Activated naive CD8-positive, alpha-beta T cell treated with anti-CD3 and anti-CD28 coated beads, Interleukin-2, amount 10 ng/mL, durations not matched to agents 7 days and 5 days (primary cell): ENCODE measurements around the gene KNCN. TPM values are rescaled to one million over a fixed set of nuclear protein-coding genes. Genes with fewer than 3 reads are reported as not detected.
A peak's percentile ranks its signal among the peaks of the same experiment; 100 is the strongest.

Source experiments
- ATAC-seq: fragments of 150-1000 bp; cut with Tn5 transposase; one replicate; pipeline ENCODE4 v1.10.0; 2021; ENCODE audit warnings: low read depth, moderate library complexity
- POLR2A ChIA-PET: fragments of 350-600 bp; sonication (Branson Sonifier 250); formaldehyde crosslinking; loops from one replicate; lab custom pipeline; 2021; ENCODE audit warnings: antibody characterized with exemption; lab: Charles Lee
- DNase-seq: peaks from one replicate; pipeline ENCODE4 v3.0.0; 2021
- H3K27ac Mint-ChIP-seq: one replicate; pipeline ENCODE4 v1.8.0; 2022; ENCODE audit warnings: mild to moderate bottlenecking, mixed read lengths
- H3K27me3 Mint-ChIP-seq: one replicate; pipeline ENCODE4 v1.8.0; 2022; ENCODE audit warnings: mild to moderate bottlenecking, moderate library complexity, mixed read lengths
- H3K36me3 Mint-ChIP-seq: one replicate; pipeline ENCODE4 v1.8.0; 2021; ENCODE audit warnings: mild to moderate bottlenecking, mixed read lengths
- H3K4me1 Mint-ChIP-seq: one replicate; pipeline ENCODE4 v1.8.0; 2021; ENCODE audit warnings: mixed read lengths
- H3K4me3 Mint-ChIP-seq: one replicate; pipeline ENCODE4 v1.8.0; 2022; ENCODE audit warnings: mild to moderate bottlenecking, moderate library complexity, mixed read lengths
- H3K9me3 Mint-ChIP-seq: one replicate; pipeline ENCODE4 v1.8.0; 2021; ENCODE audit warnings: mixed read lengths
- total RNA-seq, 2 experiments: library from RNA; stranded (reverse); gene quantifications; one replicate each; pipeline ENCODE4 v1.2.3, GENCODE V29; 2021

The KNCN gene
- not detected for total RNA-seq

DNA sequence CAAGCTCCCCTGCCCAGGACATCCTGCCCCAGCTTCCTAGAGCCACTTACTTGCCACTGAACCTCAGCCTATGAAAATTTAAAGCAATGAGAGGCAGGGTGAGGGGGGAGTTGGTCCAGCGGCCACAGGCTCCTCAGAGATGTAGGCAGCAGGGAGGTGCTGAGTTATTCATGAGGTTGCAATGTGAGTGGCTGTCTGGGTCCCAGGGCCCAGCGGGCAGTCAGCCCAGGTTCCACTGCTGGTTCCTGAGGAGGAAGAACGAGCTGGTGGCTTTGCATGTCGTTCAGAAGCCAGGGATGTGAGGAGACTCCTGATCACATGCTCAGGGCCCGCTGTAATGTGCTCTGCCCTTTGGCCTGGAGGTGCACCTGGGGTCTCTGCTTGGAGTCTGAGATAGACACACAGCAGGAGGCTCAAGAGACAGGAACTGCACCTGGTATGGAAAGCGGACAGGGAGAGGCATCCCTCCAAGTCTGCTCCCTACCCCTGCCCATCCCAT lies at the start of gene KNCN:
KNCN (minus strand) TSS at position 51 of the 499 bp plus-strand sequence. CDS start 432 bp downstream, outside the sequence.
- POLR2A ChIA-PET: interaction anchor here (1.4 to 4.4 kb wide), 2 partner anchors 52 to 116 kb away, joined by 3 to 22 read pairs; partner anchors contain the start of gene MKNK1
- no peak for DNase-seq
- H3K36me3 Mint-ChIP-seq: no peaks in the 10 kb centered on the region
- no peaks in the 10 kb centered on the region for H3K9me3 Mint-ChIP-seq
- H3K4me1 Mint-ChIP-seq: peaks cover 14% of the 10 kb centered on the region
- H3K27me3 Mint-ChIP-seq: peaks cover 4% of the 10 kb centered on the region
- ATAC-seq: no peak
- H3K4me3 Mint-ChIP-seq: no peak within 1 kb of the TSS
- H3K27ac Mint-ChIP-seq: peak within 1 kb of the TSS; percentile 68

DNA sequence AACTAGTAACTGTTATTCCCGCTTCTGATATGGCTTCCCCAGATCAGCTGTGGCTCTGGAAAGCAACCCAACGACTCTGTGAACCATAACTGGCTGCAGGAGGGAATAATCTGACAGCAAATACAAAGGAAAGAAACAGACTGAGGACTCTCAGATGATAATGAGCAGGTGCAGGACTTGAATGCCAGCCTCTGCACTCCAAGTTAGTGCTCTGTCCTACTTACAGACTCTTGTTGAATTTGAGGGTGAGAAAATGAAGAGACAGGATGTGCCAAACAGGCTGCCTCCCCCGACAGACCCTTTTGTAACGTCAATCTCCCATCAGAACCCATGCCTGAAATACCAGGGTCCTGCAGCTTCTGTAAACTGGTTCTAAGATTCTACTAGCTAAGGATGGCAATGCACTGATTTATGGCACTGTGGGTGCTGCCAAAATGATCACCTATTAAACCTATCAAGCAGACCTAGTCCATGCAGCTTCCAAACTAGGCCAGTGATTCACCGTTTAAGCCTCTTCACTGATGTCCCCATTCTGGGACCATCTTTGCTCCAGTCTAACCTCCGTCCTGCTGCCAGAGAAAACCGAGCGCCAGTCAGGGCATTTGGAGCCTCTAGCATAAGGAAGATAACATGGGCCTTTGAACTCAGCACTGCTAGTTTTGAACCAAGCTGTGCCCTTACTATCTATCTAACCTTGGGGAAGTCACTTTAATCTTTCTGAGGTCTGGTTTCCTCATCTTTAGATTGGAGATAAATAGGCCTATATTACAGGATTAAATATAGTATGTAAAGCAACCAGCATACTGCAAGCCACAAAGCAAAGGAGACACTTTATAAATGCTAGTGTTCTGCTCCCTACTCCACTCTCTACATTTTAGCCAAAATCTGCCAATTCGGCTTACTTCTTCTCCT lies 47.9 kb upstream of the KNCN start:
- no peak for DNase-seq
- no peaks in the 10 kb centered on the region for H3K27me3 Mint-ChIP-seq
- no peak for ATAC-seq
- POLR2A ChIA-PET: interaction anchor here (0.8 to 1.5 kb wide), 2 partner anchors 17 to 50 kb away, joined by 3 to 6 read pairs; no protein-coding TSS in a partner anchor
- peaks cover 36% of the 10 kb centered on the region for H3K36me3 Mint-ChIP-seq
- no peaks in the 10 kb centered on the region for H3K9me3 Mint-ChIP-seq
- peaks cover 68% of the 10 kb centered on the region for H3K4me1 Mint-ChIP-seq
- H3K27ac Mint-ChIP-seq: peak overlapping the region; percentile 54
- H3K4me3 Mint-ChIP-seq: peak overlapping the region; percentile 37

DNA sequence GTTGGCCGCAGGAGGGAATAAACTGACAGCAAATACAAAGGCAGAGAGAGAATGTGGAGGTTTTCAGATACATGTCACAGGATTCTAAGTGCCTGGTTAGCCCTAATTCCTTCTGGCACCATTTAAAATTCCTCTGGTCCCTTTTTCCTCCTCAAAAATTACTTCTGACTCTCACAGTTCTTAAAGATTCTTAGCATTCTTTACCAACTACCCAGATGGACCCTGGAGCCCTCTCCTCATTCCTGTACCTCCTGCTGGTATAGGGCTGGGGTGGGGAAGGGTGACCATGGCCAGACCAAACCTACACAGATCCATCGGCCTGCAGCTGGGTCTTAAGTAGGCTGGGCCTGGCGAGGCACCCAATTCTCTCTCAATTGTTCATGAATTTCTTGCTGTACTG lies 45.4 kb upstream of the KNCN start:
- Mint-ChIP-seq H3K27me3 (no peaks in the 10 kb centered on the region), H3K36me3 (peaks cover 54% of the 10 kb centered on the region), H3K4me1 (peaks cover 67% of the 10 kb centered on the region), H3K4me3 (no peak overlapping the region), H3K27ac (no peak overlapping the region), H3K9me3 (no peaks in the 10 kb centered on the region)
- ATAC-seq (no peak), DNase-seq (no peak)
- POLR2A ChIA-PET: interaction anchor here (1.8 to 2.1 kb wide), 2 partner anchors 11 to 15 kb away, joined by 6 to 14 read pairs; no protein-coding TSS in a partner anchor

DNA sequence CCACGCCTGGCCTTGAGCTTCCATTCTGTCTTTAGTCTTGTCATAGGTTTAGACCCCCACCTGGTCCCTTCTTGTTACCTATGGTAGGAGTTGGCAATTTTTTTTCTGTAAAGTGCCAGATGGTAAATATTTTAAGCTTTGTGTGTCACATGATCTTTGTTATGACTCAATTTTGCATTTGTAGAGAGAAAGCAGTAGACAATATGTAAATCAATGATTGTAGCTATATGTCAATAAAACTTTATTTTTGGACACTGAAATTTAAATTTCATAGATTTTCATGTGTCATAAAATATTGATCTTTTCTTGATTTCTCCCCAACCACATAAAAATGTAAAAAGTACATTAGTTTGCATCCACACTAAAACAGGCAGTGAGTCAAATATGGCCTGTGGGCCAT lies 44.6 kb upstream of the KNCN start:
- Mint-ChIP-seq H3K9me3 (no peaks in the 10 kb centered on the region), H3K27ac (no peak overlapping the region)

GRCh38 chr1:46595127-46595526 lies 43.7 kb upstream of the KNCN start:
- peaks cover 2% of the 10 kb centered on the region for H3K9me3 Mint-ChIP-seq
- ATAC-seq (no peak), DNase-seq (no peak)
- H3K27ac Mint-ChIP-seq: peak overlapping the region; percentile 31
- H3K36me3 Mint-ChIP-seq: peaks cover 61% of the 10 kb centered on the region
- POLR2A ChIA-PET: interaction anchor here (1.8 to 2.4 kb wide), 3 partner anchors 9 to 13 kb away, joined by 6 to 14 read pairs (median 14); partner anchors contain the start of gene MKNK1
- peaks cover 61% of the 10 kb centered on the region for H3K4me1 Mint-ChIP-seq
- peak overlapping the region; percentile 53 for H3K4me3 Mint-ChIP-seq
- no peaks in the 10 kb centered on the region for H3K27me3 Mint-ChIP-seq

More for the DNA sequence above, 44.6 kb upstream of the KNCN start:
- DNase-seq: no peak
- ATAC-seq: no peak
- Mint-ChIP-seq H3K36me3 (peaks cover 55% of the 10 kb centered on the region), H3K27me3 (no peaks in the 10 kb centered on the region), H3K4me3 (no peak overlapping the region), H3K4me1 (peaks cover 65% of the 10 kb centered on the region)
- POLR2A ChIA-PET: interaction anchor here (1.8 to 2.4 kb wide), 3 partner anchors 8 to 14 kb away, joined by 6 to 14 read pairs (median 14); partner anchors contain the start of gene MKNK1

GRCh38 chr1:46594063-46594462 lies 42.6 kb upstream of the KNCN start:
- peaks cover 68% of the 10 kb centered on the region for H3K36me3 Mint-ChIP-seq
- H3K27me3 Mint-ChIP-seq: no peaks in the 10 kb centered on the region
- no peak for ATAC-seq
- peaks cover 7% of the 10 kb centered on the region for H3K9me3 Mint-ChIP-seq
- DNase-seq: no peak
- POLR2A ChIA-PET: interaction anchor here (2.4 kb wide), 1 partner anchor 10 kb away, joined by 14 read pairs; the partner anchor contains the start of gene MKNK1
- H3K4me3 Mint-ChIP-seq: peak overlapping the region; percentile 53
- peak overlapping the region; percentile 18 for H3K27ac Mint-ChIP-seq
- peaks cover 53% of the 10 kb centered on the region for H3K4me1 Mint-ChIP-seq

- peaks cover 44% of the 10 kb centered on the region for H3K4me1 Mint-ChIP-seq
- POLR2A ChIA-PET: no interaction called here
- ATAC-seq (no peak), DNase-seq (no peak)
- H3K36me3 Mint-ChIP-seq: peaks cover 67% of the 10 kb centered on the region
- H3K27ac Mint-ChIP-seq: no peak overlapping the region
- peaks cover 10% of the 10 kb centered on the region for H3K9me3 Mint-ChIP-seq
- no peak overlapping the region for H3K4me3 Mint-ChIP-seq
- H3K27me3 Mint-ChIP-seq: no peaks in the 10 kb centered on the region
These were observed 41.4 kb upstream of the KNCN start for GRCh38 chr1:46592823-46593222.

DNA sequence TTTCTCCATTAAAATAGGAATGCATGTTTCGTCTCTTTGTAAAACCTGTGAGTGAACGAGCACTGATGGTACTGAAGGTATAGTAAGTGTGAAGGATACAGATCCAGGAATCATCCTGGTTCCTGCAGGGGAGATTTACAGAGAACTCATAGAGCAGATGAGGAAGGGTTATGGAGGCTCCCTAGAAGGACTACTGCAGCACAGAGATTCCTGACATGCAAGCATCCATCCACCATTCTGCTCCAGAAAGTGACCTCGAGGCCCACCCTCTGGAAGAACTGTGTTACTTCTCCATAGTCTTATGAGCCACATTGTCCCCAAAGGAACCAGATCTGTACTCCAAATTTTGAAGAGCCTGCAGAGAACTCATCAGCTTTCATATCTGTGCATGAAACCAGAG lies 38.1 kb upstream of the KNCN start:
- Mint-ChIP-seq H3K36me3 (peaks cover 70% of the 10 kb centered on the region), H3K27ac (no peak overlapping the region)

DNA sequence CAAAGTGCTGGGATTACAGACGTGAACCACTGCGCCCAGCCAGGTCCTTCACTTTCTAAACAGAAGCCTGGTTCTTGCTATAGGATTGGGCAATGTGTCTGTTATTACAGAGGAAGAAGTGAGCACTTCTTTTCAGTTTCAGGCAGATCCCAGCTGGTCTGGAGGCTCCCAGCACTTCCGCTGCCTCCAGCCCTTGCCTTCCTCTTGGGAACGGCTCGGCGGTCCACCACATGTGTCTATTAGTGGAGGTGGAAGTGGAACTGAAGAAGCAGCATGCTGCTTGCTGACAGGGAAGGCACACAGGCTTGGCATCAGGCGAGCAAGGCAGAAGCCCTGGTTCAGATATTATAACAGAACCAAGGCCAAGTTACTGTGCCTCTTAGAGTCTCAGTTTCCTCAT lies 35.6 kb upstream of the KNCN start:
- DNase-seq (no peak), ATAC-seq (no peak)
- H3K27ac Mint-ChIP-seq: no peak overlapping the region
- H3K9me3 Mint-ChIP-seq: peaks cover 10% of the 10 kb centered on the region
- no peaks in the 10 kb centered on the region for H3K27me3 Mint-ChIP-seq
- peaks cover 29% of the 10 kb centered on the region for H3K4me1 Mint-ChIP-seq
- H3K4me3 Mint-ChIP-seq: no peak overlapping the region
- H3K36me3 Mint-ChIP-seq: peaks cover 71% of the 10 kb centered on the region
- POLR2A ChIA-PET: no interaction called here

More for the DNA sequence above, 38.1 kb upstream of the KNCN start:
- Mint-ChIP-seq H3K4me1 (peaks cover 23% of the 10 kb centered on the region), H3K4me3 (no peak overlapping the region), H3K9me3 (peaks cover 10% of the 10 kb centered on the region), H3K27me3 (no peaks in the 10 kb centered on the region)
- no peak for DNase-seq
- no peak for ATAC-seq
- POLR2A ChIA-PET: interaction anchor here (1.2 kb wide), 1 partner anchor 14 kb away, joined by 3 read pairs; the partner anchor contains the start of gene MKNK1

GRCh38 chr1:46585312-46585938 lies 34.0 kb upstream of the KNCN start:
- POLR2A ChIA-PET: interaction anchor here (1.4 to 6.0 kb wide), 2 partner anchors 11 to 19 kb away, joined by 6 to 70 read pairs; partner anchors contain the start of gene MKNK1
- peaks cover 33% of the 10 kb centered on the region for H3K4me1 Mint-ChIP-seq
- peaks cover 63% of the 10 kb centered on the region for H3K36me3 Mint-ChIP-seq
- H3K4me3 Mint-ChIP-seq: no peak overlapping the region
- H3K27me3 Mint-ChIP-seq: no peaks in the 10 kb centered on the region
- DNase-seq (no peak), ATAC-seq (no peak)
- peaks cover 10% of the 10 kb centered on the region for H3K9me3 Mint-ChIP-seq
- H3K27ac Mint-ChIP-seq: no peak overlapping the region

DNA sequence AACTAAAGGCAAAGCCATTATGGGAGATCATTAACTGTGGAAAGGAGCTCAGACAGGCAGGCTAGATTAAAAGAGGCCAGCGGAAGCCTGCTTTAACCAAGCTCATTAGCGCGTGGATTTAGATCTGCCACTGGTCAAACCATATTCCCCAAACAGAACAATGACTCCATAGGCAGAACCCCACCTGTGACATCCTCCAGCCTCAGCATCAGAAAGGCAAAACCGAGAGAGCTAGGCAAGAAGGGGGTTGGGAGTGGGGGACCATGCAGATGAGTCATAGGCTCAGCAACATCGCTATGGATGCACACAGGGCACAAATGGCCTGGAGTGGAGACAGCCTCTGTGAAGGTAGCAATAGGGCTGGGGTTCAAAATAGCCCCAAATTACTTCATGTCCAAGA lies 32.0 kb upstream of the KNCN start:
- Mint-ChIP-seq H3K9me3 (no peaks in the 10 kb centered on the region), H3K27me3 (no peaks in the 10 kb centered on the region), H3K36me3 (peaks cover 55% of the 10 kb centered on the region), H3K4me1 (peaks cover 35% of the 10 kb centered on the region), H3K27ac (peak overlapping the region; percentile 90), H3K4me3 (no peak overlapping the region)
- ATAC-seq (no peak), DNase-seq (no peak)
- POLR2A ChIA-PET: interaction anchor here (1.6 to 6.0 kb wide), 3 partner anchors 12 to 21 kb away, joined by 3 to 70 read pairs (median 6); partner anchors contain the start of gene MKNK1

DNA sequence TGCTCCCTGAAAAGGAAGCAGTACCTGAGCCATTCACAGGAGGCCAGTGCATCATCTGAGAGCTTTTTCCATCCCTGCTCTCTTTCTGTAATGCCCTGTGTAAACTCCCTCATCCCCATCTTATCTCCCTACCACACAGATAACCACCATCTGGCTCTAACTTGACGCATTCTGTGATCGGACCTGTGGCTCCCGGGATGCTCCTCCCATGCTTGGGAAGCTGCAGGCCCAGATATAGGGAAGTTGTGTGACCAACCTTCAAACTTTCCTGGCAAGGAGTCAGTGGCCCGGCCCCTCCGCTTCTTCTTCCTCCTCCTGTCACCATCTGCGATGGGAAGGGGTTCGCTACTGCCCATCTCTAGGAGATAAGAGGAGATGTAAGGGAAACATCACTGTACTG lies 31.5 kb upstream of the KNCN start:
- no peak for DNase-seq
- Mint-ChIP-seq H3K4me1 (peaks cover 37% of the 10 kb centered on the region), H3K27ac (peak overlapping the region; percentile 90), H3K4me3 (no peak overlapping the region), H3K36me3 (peaks cover 58% of the 10 kb centered on the region), H3K9me3 (no peaks in the 10 kb centered on the region), H3K27me3 (no peaks in the 10 kb centered on the region)
- no peak for ATAC-seq
- POLR2A ChIA-PET: interaction anchor here (0.8 to 6.0 kb wide), 6 partner anchors 12 to 135 kb away, joined by 3 to 70 read pairs (median 6); partner anchors contain the start of genes EFCAB14 and MKNK1
